HG02763 (cell line): ENCODE results near the gene KMT2E.

Experiments used
- ATAC-seq: cut with Tn5 transposase; IDR thresholded peaks from one replicate; pipeline ENCODE4 v1.9.1; 2021; ENCODE audit warnings: mild to moderate bottlenecking, moderate library complexity; ENCODE audit not compliant: unreplicated experiment

Gene KMT2E

DNA sequence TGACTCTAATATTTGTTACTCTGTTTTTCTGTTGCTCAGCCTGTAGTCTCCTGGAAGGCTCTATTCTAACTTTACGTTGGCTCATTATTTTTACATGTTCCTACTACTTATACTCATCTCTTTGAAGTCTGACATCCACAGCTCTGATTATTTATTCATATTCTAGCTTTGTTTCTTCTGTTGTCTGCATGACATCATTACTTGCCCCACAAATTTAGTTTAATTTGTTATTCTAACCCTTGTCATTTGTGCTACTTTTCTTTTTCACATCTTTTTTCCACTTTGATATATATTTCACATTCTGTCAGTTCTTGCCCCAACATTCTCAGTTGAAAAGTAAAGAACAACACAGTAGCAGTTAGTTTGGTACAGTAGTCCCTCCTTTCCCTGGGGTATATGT is 51.1 kb downstream of the KMT2E start:
- ATAC-seq: no peak

DNA sequence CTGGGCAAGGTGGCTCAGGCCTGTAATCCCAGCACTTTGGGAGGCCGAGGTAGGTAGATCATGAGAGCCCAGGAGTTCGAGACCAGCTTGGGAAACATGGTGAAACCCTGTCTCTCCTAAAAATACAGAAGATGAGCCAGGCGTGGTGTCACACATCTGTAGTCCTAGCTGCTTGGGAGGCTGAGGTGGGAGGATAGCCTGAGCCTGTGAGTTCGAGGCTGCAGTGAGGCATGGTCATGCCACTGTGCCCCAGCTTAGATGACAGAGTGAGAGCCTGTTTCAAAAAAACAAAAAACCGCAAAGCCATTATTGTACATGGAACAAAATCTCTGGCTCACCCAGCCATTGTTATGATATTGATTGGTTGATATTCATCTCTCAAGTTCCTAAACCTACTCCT is 53.7 kb downstream of the KMT2E start:
- no peak for ATAC-seq

DNA sequence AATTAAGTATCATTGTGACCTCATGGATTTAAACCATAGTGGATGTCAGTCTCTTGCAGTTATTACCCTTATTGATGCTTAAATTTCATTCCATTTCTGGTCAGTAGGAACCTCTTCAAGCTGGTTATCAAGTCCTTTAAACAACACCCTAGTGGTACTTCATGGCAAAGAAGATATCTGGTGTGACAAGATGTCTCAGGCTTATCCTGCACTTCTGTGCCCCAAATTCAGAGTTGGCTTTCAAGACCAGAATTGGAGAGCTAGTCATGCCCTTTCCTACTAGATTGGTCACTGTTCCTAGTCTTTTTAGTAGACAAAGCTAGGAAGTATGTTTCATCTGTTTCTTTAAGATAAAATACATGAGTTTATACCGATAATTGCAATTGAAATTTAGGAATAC is 54.9 kb downstream of the KMT2E start:
- no peak for ATAC-seq

DNA sequence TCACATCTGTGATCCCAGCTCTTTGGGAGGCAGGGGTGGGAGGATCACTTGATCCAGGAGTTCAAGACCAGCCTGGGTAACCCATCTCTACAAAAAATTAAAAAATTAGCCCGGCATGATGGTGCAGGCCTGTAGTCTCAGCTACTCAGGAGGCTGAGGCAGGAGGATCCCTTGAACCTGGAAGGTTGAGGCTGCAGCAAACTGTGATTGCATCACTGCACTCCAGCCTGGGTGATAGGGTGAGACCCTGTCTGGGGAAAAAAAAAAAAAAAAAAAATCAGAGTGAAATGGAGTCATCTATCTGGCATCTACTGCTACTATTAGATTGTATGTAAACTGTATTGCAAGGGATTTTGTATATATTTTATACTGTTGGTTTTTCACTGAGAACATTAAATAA is 59.1 kb downstream of the KMT2E start:
- ATAC-seq: no peak

DNA sequence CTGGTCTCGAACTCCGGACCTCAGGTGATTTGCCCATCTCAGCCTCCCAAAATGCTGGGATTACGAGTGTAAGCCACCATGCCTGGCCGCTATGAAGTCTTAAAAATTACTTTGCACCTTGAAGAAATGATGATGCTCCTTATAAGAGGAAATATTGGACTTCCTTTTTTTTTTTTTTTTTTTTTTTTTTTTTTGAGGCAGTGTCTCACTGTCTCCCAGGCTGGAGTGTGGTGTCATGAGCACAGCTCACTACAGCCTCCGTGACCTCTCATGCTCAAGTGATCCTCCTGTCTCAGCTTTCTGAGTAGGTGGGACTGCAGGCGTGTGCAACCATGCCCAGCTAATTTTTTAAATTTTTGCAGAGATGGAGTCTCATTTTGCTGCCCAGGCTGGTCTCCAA is 65.3 kb downstream of the KMT2E start:
- ATAC-seq: no peak

DNA sequence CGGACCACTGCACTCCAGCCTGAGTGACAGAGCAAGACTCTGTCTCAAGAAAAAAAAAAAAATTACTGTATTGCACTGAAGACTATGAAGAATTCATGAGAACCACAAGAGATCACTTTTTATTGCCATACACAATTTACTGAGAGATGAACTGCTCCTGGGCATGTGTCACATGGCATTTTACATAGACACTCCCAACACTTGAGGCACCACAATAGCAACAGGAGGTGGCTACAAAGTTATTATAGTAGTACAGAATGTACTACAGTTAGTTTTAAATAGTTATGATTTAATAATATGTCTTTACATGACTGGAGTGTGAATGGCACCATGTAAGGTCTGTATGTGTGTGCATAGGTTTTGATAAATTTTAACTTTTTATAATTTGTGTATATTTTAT is 70.6 kb downstream of the KMT2E start:
- ATAC-seq: no peak

DNA sequence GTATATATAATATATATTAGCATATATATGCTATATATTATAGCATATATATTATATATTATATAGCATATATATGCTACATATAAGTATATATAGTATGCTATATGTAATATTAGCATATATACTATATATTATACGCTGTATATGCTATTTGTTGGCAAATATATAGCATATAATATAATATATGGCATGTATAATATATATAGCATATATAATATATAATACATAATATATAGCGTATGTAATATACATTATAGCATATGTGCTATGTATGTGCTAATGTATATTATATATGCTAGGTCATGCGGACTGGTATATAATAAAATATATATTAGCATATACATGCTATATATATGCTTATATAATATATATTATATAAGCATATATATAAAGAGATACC is 72.8 kb downstream of the KMT2E start:
- ATAC-seq: no peak

DNA sequence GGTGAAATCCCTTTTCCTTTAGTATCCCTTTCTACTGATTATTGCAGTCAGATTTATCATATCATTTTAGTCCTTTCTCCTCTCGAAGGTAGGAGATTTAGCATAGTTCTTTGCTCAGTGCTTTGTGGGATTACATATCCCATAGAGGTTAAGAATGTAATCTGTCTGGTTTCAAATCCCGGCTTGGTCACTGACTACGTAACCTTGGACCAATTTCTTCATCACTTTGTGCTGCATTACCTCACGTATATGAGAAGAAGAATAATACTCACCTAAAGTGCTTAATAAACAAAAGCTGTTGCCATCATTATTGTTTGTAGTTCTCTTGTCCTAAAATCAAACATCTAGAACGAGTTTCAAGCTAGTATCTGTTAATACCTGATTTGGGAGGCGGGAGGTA is 74.0 kb downstream of the KMT2E start:
- ATAC-seq: no peak

DNA sequence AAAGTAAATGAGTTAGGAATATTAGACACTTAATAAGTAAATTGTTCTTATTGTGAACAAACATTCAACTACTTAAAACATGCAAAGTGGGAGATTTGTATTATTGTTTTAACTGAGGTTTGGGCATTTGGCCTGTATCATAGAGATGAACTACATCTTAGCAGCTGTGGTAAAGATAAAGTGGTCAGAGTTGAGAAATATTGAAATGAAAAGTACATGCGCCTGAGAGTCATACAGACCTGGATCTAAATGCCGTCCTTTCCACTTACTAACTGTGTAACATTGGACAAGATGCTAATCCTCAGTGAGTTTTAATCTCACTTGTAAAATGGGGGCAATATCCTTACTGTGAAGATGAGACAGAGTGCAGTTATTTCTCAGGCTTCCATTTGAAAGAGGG is 74.5 kb downstream of the KMT2E start:
- no peak for ATAC-seq

DNA sequence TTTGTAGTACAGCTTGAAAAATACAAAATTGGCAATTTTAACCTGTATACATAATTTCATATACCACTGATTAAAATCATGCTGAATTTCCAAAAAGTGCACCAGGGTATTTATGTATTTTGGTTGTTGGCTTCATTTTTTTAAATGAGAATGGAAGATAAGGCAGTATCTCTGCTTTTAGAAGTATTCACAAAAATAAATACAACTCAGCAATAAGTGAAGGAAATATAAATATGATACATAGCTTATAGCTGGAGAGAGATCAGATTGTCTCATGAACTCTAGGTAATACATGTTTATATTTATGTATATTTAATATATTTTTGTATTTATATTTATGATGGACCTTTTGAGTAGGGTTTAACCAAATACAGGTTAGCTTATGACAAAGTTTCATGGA is 81.0 kb downstream of the KMT2E start:
- no peak for ATAC-seq

DNA sequence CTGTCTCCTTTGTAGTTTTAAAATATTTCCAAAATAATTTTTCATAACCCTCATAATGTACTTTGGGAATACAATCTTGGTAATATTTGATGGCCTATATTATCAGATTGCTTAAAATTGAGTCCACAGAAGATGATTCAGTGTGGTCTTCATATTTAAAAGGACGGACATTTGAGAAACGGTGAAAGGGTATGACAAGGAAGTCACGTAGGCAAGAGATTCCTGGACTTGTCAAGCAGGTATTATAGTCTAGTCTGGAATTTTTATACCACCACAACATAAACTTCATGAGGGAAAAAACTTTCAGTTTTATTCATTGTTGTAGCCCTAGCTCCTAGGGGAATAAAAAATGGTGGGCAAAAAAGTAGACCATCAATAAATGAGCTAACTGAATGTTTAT is 82.3 kb downstream of the KMT2E start:
- no peak for ATAC-seq

DNA sequence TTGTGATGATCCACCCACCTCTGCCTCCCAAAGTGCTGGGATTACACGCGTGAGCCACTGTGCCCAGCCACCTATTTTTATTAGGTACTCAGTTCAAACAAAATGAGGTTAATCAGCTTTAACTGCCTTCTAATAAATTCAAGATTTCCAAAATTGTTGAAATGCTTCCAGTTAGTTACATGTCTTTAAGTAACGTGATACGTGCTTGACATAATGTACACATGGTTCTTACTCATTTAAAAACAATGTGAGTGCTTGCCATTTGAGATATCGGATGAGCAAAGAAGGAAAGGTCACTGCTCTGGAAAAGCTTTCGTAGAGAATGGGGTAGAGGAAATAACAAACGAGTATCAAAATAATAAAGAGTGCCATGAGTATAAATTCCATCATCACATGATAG is 83.6 kb downstream of the KMT2E start:
- ATAC-seq: no peak

DNA sequence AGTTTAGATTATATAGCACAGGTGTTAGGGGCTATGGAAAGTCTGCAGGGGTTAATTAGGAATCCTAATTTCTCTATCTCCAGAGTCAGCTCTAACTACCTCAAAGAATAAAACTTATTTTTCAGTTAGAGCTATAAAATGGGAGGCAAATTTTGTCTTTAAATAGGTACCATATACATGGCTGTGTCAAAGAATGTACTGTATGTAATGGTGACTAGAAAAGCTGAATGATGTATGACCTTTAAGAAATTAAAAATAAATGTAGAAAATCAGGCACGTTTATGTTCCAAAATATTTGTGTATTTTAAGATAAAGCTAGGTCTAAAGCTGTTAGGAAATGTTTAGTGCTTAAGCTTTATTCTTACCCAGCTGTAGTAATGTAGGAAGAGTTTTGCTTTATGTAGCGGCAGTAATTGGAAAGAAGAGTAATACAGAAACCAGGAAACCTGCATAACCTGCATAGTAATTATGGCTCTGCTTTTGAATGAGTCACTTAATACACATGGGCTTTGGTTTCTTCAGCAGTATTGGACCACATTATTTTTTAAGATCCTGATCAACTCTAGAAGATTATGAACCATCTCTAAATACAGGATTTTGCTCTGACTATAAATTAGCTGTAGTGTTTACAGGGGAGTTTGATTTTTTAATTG is 85.0 kb downstream of the KMT2E start:
- no peak for ATAC-seq

DNA sequence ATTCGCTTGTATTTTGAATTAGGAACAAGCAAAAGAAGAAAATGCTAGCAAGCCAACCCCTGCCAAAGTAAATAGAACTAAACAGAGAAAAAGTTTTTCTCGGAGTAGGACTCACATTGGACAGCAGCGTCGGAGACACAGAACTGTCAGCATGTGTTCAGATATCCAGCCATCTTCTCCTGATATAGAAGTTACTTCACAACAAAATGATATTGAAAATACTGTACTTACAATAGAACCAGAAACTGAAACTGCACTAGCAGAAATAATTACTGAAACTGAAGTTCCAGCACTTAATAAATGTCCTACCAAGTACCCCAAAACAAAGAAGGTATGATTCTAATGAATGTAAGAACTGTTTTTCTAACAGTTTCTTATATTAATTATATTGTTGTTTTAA is 87.9 kb downstream of the KMT2E start:
- no peak for ATAC-seq

DNA sequence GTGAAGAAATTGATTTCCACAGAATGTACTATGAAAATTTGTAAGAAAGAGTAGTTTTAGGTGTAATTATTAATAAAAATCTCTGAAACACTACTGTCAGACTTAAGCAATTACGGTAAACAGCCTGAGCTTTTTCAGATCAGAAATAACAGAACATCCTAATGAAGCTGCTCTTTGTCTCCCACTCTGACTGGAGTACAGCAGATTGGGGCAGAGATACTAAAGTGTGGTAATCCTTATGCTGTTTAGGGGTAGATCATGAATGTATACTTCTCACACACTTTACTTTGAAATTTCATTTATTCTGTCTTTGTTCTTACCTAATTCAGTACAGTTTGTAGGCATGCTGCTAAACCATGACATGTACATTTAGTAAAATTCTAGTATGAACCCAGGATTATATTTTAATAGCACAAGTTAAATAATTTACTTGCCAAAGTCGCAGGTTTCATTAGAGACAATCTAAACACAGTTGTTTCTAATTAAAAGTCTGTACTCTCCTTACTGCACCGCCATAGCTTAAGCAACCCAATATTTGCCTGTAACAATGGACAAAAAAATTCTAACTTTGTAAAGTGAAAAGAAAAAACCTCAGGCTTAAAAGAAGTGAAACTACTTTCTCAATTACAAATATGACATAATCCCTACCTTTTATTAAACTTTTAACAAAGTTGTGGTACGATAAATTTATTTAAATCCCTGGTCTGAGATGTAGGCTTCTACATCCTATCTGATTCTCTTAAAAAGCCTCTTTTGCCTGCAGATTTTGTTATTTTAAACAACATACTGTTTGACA is 88.8 kb downstream of the KMT2E start:
- ATAC-seq: no peak

DNA sequence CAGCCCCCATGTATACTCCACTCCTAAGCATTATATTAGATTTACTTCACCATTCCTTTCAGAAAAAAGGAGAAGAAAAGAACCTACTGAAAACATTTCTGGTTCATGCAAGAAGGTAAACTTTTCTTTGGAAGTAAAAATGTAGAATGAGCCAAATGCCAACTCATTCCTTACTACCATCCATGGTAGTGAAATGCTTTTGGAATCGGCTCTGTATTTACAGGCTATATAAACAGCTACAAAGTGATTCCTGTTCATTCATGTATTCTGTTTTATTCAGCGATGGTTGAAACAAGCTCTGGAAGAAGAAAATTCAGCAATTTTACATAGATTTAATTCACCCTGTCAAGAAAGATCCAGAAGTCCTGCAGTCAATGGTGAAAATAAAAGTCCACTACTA is 91.6 kb downstream of the KMT2E start:
- ATAC-seq: no peak

DNA sequence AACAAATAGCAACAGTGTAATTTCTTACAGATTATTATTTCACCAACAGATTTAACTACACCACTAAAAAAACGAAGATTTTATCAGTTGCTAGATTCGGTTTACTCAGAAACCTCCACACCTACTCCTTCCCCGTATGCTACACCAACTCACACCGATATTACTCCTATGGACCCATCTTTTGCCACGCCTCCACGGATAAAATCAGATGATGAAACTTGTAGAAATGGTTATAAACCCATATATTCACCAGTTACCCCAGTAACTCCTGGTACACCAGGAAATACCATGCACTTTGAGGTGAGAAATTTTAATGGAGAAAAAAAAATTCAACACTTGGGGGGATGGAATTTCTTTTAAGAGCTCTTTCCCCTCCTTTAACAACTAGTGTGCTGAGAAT is 92.5 kb downstream of the KMT2E start:
- no peak for ATAC-seq

DNA sequence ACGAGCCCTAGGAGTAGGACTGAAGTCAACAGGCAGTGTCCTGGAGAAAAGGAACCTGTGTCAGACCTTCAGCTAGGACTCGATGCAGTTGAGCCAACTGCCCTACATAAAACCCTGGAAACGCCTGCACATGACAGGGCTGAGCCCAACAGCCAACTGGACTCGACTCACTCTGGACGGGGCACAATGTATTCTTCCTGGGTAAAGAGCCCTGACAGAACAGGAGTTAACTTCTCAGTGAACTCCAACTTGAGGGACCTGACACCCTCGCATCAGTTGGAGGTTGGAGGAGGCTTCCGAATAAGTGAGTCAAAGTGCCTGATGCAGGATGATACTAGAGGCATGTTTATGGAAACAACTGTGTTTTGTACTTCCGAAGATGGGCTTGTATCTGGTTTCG is 93.5 kb downstream of the KMT2E start:
- no peak for ATAC-seq

DNA sequence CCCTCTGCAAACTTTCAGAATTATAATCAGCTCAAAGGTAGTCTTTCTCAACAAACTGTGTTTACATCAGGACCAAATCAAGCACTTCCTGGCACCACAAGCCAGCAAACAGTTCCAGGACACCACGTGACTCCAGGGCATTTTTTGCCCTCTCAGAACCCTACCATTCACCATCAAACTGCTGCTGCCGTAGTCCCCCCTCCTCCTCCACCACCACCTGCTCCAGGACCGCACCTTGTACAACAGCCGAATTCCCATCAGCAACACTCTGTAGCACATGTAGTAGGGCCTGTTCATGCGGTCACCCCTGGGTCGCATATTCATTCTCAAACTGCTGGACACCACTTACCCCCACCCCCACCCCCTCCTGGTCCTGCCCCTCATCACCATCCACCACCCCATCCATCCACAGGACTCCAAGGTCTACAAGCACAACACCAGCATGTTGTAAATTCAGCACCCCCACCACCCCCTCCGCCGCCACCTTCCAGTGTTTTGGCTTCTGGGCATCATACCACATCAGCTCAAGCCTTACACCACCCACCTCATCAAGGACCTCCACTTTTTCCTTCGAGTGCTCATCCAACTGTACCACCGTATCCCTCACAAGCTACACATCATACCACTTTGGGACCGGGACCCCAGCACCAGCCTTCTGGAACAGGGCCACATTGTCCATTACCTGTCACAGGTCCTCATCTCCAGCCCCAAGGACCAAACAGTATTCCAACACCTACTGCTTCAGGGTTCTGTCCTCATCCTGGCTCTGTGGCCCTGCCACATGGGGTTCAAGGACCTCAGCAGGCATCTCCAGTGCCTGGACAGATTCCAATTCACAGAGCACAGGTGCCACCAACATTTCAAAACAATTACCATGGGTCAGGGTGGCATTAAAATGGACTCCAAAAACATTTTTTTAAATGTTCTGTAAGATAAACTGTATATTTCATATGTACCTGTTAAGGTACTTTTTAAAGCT is 98.7 kb downstream of the KMT2E start:
- ATAC-seq: no peak

DNA sequence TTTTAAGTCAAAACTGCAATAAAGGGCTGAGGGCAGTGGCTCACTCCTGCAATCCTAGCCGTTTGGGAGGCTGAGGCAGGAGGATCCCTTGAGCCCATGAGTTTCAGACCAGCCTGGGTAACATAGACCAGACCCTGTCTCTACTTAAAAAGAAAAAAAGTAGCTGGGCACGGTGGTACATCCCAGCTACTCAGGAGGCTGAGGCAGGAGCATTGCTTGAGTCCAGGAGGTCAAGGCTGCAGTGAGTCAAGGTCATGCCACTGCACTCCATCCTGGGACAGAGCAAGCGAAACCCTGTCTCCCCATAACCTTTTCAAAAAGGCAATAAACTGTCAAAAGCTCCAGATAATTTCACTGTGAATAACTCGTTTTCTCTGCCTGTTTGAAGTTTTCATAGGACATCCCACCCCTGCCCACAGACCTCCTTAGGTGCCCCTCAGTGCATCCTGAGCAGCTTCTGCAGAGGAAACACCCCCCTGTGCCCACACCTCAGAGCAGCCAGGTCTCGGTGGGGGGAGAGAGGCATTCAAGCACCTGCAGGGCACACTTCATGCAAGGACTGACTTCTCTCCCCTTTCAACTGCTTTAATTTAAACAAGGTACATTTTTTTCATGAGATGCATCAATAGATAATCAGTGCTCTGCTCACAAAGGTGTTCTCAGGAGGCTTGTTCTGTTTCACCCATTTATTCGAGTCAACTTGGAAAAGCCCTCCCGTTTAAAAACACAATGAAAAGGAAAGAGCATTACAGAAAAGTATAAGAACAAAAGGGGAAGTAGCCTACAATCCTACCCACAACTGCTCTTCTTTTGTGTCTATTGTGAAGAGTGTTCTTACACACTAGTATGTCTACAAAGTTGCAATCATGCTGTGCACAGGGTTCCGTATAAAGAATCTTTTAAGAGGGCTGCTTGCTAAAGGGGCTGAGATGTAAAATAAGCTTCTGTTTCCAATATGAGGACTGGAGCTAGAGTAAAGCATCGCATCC is 104.9 kb downstream of the KMT2E start:
- no peak for ATAC-seq
